Urinary bladder (tissue), 4 donors: ENCODE measurements around the gene CYTH4. TPM values are rescaled to one million over a fixed set of nuclear protein-coding genes. Genes with fewer than 3 reads are reported as not detected.

Experiments used
- DNase-seq: peaks from one replicate; pipeline ENCODE4 v3.0.0-alpha.2; 2015; ENCODE audit errors: extremely low spot score
- H3K27ac ChIP-seq: one replicate; pipeline ENCODE4 v1.5.1; 2013; ENCODE audit warnings: low read depth, mild to moderate bottlenecking, moderate library complexity
- H3K36me3 ChIP-seq: one replicate; pipeline ENCODE4 v1.6.1; 2013; ENCODE audit warnings: mild to moderate bottlenecking, moderate library complexity; ENCODE audit not compliant: insufficient read depth
- H3K4me1 ChIP-seq: one replicate; pipeline ENCODE4 v1.6.1; 2013; ENCODE audit warnings: mild to moderate bottlenecking, moderate library complexity; ENCODE audit not compliant: insufficient read depth
- H3K4me3 ChIP-seq: one replicate; pipeline ENCODE4 v1.5.1; 2013; ENCODE audit warnings: low read depth, low read length
- WGBS: extraction: QIAGEN DNeasy Blood & Tissue Kit; methylation state at CpG from one replicate; pipeline ENCODE4 v1.1.7; 2013; 5-methylcytosine and 5-hydroxymethylcytosine counted together
- polyA plus RNA-seq: library from polyadenylated mRNA; stranded (reverse); fragments of 200-250 nt; gene quantifications from one replicate; pipeline ENCODE4 v1.2.3, GENCODE V29; 2013
- total RNA-seq: library from RNA; depleted of rRNA; stranded (reverse); fragments of >200 nt; gene quantifications from one replicate; pipeline ENCODE4 v1.2.3, GENCODE V29; 2014
- donor health status: healthy with polysubstance abuse.
- donor health status: healthy.

CYTH4 gene
- total and polyA plus RNA-seq, 2 donors, result 5.2 to 10.8 TPM

DNA sequence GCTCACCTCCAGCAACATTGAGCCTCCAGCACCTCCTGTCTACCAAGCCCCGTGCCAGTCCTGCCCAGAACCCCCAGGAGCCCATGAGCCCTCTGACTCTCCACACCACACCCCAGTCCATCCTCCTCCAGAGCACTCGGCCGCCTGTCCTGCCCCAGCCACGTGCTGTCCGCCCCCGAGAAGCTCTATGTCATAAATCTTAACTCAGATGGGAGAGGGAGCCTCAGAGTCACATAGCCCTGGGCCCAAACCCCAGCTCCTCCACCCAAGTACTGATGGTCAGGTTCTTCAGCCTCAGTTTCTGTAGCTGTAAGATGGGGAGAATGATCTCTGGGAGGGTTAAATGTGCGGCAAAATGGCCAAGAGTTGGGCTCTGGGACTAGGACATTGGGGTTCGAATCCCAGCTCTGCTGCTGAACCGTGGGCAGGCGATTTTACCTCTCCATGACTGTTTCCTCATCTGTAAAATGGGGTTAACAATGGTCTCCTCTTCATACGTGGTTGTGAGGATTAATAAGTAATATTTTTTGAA, 27.8 kb downstream of the CYTH4 start:
- WGBS, result 66% methylated on average over 11 of the region's 11 CpGs
- no peak for DNase-seq
- Histone ChIP-seq H3K36me3 (no peaks in the 10 kb centered on the region), H3K27ac (no peak overlapping the region), H3K4me3 (no peak overlapping the region), H3K4me1 (no peaks in the 10 kb centered on the region)

DNA sequence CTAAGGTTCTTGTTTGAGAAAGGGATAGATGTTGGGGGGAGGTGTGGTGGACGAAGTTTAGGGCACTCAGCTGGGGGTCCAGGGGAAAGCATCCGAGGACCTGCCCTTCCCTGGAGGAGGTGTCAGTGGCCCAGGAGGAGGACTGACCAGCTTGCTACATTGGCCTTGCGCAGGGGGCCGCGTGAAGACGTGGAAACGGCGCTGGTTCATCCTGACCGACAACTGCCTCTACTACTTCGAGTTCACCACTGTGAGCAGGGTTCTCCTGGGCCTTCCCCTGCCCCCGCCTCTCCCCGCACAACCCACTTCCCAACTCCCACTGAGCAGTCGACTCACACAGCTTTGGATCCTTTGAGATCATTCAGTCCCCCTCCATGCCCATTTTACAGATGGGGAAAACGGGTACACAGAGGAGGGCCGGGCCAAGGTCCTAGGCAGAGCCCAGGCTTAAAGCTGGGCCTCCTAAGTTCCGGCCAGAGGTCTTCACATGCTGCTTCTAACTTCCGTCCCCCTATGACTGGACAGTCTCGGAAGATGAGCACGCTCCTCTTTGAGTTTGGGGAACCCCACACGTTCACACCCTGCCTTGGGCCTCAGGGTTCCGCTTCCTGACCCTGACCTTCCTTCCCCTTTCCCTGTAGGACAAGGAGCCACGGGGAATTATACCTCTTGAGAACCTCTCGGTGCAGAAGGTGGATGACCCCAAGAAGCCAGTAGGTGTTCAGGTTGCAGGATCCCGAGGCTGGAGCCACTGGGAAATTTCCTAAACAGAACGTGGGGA, 28.7 kb downstream of the CYTH4 start:
- 82% methylated on average over 25 of the region's 25 CpGs for WGBS

DNA sequence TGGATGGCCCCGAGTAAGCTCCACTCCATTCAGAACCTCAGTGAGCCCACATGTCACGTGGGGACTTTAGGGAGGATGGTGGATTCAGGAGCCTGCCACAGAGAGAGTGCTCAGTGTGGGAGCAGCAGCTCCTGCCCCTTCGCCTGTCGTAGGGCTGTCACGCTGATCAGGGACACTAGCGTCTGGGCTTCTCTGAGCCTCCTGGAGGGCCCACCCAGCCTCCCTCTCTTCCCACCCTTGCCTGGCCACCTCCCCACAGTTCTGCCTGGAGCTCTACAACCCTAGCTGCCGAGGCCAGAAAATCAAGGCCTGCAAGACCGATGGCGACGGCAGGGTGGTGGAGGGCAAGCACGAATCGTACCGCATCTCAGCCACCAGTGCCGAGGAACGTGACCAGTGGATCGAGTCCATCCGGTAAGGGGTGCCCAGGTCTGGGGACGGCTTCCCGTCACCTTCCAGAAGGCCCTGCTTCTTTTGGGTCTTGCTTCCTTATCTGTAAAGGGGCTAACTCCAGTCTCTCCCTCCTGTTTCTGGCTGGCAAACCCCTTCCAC, 29.5 kb downstream of the CYTH4 start:
- Histone ChIP-seq H3K4me1 (no peaks in the 10 kb centered on the region), H3K4me3 (no peak overlapping the region), H3K27ac (no peak overlapping the region), H3K36me3 (no peaks in the 10 kb centered on the region)
- WGBS, result 92% methylated on average over 19 of the region's 19 CpGs
- no peak for DNase-seq

More for the DNA sequence above, 28.7 kb downstream of the CYTH4 start:
- no peak for DNase-seq
- no peak overlapping the region for H3K27ac ChIP-seq
- H3K4me1 ChIP-seq, result no peaks in the 10 kb centered on the region
- H3K36me3 ChIP-seq, result no peaks in the 10 kb centered on the region
- H3K4me3 ChIP-seq, result no peak overlapping the region

DNA sequence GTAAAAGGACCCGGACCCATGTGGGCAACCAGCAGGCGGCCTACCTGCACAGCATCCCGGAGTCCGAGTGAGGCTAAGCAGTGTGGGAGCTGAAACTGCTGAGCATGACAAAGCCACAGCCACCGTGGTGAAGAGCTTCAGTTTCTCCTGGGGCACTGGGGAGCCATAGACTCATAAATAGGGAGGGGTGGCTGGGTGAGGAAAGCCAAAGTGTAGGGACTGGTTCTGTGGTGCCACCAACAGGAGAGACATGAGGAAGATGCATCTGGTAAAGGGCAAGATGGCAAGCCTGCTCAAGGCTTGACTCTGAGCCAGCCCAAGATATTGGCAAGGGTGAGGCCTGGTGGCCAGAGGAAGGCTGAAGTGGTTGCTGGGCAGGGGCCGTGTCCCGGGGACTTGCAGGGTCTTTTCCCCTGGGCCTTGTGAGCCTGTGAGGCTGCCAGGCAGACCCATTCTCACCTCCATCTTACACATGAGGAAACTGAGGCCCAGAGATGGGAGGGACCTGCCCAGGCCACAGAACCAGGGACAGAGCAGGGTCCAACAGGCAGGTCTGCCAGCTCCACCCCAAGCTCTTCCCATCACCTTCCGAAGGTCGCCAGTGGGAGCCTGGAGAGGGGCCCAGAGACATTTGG, 30.4 kb downstream of the CYTH4 start:
- 83% methylated on average over 9 of the region's 9 CpGs for WGBS
- no peak for DNase-seq
- H3K36me3 ChIP-seq, result no peaks in the 10 kb centered on the region
- no peak overlapping the region for H3K27ac ChIP-seq
- no peaks in the 10 kb centered on the region for H3K4me1 ChIP-seq
- no peak overlapping the region for H3K4me3 ChIP-seq

DNA sequence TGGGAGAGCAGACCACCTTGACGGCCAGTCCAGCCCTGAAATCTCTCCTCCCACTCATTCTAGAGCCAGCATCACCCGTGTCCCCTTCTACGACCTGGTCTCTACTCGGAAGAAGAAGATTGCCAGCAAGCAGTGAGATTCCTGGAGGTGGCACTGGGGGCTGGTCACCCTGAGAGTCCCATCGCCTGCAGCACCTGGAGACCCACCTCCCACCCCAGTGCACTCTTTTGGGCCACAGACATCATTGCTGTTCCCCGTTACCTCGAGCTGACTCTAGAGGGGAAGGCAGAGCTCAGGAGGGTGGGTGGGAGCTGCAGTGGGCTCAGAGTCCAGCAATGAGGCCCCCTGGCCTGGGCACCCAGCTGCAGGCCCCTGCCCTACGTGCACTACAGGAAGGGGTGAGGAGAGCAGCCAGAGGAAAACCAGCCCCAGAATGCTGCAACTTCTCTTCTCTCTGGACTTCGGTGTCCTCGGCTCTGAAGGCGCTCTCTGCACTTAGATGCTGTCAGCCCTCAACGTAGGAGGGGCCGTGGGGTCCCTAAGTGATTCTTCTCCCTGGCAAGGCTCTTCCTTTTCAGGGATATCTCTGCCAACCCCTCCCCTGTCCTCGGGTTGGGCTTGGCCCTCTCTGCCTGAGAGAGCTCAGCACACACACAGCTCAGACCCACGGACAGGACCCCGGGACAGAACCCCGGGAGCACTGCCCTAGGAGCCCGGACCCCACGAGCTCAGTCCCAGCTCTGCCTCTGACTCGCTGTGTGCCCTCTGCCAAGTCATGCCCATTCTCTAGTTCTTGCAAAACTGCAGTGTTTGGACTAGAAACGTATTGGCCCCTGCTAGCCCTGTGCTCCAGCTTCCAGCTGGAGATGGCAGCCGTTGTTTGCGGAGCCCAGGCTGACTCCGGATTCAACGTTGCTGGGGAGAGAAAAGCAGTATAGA, 31.3 kb downstream of the CYTH4 start:
- H3K4me1 ChIP-seq, result no peaks in the 10 kb centered on the region
- no peaks in the 10 kb centered on the region for H3K36me3 ChIP-seq
- no peak overlapping the region for H3K27ac ChIP-seq
- DNase-seq, result no peak
- WGBS, result 61% methylated on average over 25 of the region's 25 CpGs
- H3K4me3 ChIP-seq, result no peak overlapping the region

DNA sequence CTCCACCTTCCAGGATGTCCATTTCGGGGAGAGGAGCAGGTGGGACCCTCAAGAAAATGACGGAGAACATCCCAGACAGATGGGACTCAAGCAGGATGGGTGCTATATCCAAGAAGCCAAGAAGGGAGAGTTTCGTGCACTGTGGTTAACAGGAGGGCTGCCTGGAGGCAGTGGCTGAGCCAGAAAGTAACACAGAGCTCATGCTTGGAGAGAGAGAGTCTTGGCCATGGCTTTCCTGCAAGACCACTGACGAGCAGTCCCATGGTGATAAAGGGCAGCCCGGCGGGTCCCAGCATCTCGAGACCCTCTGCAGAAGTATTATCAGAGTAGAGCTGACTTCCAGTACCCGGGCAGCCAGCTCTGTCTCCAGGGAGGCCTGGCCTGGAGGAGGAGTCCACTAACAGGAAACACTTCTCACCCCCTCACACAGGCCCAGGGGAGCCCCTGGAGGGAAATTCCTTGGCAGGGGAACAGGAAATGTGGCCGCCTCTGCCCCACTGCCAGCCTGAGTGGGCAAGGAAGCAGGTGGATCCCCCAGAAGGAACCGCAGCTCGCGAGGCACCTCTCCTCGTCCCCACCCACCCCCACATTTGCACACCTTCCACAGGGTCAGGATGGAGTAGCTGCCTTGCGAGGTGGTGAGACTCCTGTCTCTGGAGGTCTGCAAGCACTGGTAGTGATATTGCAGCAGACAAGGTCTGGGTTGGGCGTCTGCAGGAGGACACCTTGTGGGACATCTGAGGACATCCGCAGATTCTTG, 32.2 kb downstream of the CYTH4 start:
- H3K36me3 ChIP-seq, result no peaks in the 10 kb centered on the region
- H3K4me3 ChIP-seq, result no peak overlapping the region
- DNase-seq, result no peak
- H3K27ac ChIP-seq, result no peak overlapping the region
- 67% methylated on average over 16 of the region's 16 CpGs for WGBS
- no peaks in the 10 kb centered on the region for H3K4me1 ChIP-seq

DNA sequence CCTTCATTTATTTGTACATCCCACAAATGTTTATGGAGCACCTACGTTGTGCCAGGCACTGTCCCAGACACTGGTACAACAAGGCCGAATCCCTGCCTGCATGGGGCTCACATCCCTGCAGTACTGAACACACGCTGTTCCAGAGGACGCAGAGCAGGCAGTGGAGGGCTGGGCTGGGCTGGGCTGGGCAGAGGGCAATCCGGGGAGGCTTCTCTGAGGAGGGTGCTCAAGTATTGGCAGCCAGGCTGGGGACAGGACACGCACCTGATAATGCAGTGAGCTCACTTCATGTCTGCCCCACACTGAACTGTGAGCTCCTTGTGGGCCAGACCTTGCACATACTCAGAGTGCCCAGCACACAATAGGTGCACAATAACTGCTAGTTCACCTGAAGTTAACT, 34.1 kb downstream of the CYTH4 start:
- Histone ChIP-seq H3K36me3 (no peaks in the 10 kb centered on the region), H3K27ac (no peak overlapping the region), H3K4me1 (no peaks in the 10 kb centered on the region), H3K4me3 (no peak overlapping the region)
- DNase-seq, result no peak
- WGBS, result 70% methylated on average over 6 of the region's 6 CpGs

DNA sequence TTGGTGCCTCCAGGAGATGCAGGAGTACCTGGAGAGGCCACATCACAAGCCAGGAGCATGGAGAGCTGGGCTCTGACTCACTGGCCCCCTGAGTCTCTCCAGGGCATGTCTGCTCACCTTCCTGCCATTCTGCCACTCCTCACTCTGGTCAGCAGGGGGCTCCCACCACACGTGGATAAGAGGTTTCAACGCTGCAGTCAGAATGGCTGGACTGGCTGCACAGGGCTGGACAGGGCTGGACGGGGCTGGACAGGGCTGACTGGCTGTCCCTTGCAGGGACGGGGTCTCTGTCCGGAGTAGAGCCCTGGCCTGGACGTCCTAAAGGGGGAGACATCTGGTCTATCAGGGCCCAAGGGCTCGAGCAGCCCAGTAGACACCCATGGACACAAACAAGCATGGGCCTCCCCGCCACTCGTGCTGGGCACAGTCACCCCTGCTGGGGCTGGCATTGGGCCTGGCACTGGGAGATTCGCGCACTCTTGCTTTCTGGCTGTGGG, 34.6 kb downstream of the CYTH4 start:
- H3K36me3 ChIP-seq, result no peaks in the 10 kb centered on the region

DNA sequence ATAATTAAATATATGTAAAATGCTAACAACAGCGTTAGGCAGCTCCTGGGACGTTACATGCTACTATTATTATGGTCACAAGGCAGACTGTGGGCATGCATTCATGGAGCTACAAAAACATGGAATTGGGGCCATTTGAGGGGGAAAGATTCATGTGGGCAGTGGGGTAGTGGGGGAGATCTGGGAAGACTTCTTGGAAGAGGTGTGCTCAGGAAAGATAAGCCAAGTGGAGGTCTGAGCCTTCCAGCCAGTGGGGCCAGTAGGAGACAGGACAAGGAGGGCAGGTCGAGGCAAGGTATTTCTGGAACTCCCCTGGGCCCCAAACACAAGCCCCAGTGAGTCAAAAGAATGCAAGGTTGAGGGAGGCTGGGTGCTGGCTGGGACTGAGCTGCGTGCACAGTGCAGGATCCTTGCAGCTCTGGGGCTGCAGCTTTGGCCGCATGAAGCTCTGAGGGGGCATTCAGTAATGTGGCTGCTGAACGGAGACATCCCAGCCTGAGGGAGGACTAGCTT, 35.4 kb downstream of the CYTH4 start:
- H3K36me3 ChIP-seq, result no peaks in the 10 kb centered on the region
- WGBS, result 73% methylated on average over 6 of the region's 6 CpGs
- H3K4me3 ChIP-seq, result no peak overlapping the region
- H3K4me1 ChIP-seq, result no peaks in the 10 kb centered on the region
- DNase-seq, result no peak
- no peak overlapping the region for H3K27ac ChIP-seq

More for the DNA sequence above, 34.6 kb downstream of the CYTH4 start:
- H3K4me1 ChIP-seq, result no peaks in the 10 kb centered on the region
- 37% methylated on average over 11 of the region's 11 CpGs for WGBS
- no peak overlapping the region for H3K4me3 ChIP-seq
- peak; percentile 49 for DNase-seq
- no peak overlapping the region for H3K27ac ChIP-seq

DNA sequence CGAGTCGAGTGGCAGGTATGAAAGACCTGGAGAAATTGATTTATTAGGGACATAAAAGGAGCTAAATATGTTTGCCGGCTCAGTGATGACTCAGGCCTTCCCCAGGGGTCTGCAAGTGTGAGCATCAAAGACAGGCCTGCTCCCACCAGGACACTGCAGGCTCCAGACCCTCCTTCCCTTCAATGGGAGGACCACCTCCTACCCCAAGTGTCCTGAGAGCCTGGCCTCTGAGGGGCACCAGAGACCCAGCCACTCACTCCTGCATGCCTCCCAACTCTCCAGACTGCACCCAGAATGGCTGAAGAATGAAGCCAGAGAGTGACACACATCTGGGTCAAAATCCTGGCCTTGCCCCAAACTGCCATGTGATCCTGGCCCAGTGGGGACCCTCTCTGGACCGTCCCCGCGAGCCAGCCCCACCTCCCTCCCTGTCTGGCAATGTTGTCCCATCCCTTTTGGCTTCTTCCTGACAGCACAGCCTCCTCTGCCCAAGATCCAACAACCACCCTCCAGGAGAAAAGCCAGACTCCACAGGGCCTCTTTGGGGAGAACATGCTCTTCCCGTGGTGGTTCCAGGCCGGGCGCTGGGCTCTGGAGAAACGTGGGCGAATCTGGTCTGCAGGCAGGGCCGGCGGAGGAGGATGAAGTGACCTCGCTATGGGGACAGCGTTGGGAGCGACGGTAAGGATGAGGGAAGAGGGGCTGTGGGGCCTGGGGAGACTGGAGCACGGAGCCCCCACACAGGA, 36.2 kb downstream of the CYTH4 start:
- no peak overlapping the region for H3K4me3 ChIP-seq
- no peaks in the 10 kb centered on the region for H3K36me3 ChIP-seq
- no peak for DNase-seq
- H3K27ac ChIP-seq, result no peak overlapping the region
- no peaks in the 10 kb centered on the region for H3K4me1 ChIP-seq
- WGBS, result 58% methylated on average over 18 of the region's 18 CpGs

DNA sequence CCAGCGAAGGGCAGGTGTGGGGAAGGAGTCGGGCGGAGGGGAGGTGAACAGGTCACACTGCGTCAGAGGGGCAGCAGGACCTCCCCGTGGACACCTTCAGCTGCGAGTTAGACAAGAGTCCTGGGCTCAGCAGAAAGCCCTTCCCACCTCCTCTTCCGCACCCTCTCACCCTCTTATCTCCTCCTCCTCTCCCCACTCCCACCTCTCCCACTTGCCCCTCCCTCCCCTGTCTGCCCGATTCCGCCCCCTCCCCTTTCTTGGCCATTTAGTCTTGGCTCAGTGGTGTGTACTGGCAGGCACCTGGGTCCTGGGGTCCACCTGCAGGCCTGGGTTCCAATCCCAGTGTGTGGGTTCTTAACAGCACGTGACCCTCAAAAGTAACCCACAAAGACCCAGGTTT, 37.2 kb downstream of the CYTH4 start:
- no peak for DNase-seq
- Histone ChIP-seq H3K4me1 (no peaks in the 10 kb centered on the region), H3K27ac (no peak overlapping the region), H3K36me3 (no peaks in the 10 kb centered on the region), H3K4me3 (no peak overlapping the region)
- 72% methylated on average over 10 of the region's 10 CpGs for WGBS
